T-helper 1 cell (primary cell): ENCODE results near the gene ABCB8.

Experiments used
- DNase-seq, 5 donors: peaks; one replicate each; pipeline ENCODE4 v3.0.0-alpha.2; 2012 to 2020

ABCB8 gene

GRCh38 chr7:151076863-151077704 lies 48.8 kb downstream of the ABCB8 start:
- DNase-seq = no peak

GRCh38 chr7:151077705-151078232 lies 49.5 kb downstream of the ABCB8 start:
- no peak for DNase-seq

- DNase-seq = no peak
Measured at GRCh38 chr7:151078233-151079040, 50.2 kb downstream of the ABCB8 start.

DNA sequence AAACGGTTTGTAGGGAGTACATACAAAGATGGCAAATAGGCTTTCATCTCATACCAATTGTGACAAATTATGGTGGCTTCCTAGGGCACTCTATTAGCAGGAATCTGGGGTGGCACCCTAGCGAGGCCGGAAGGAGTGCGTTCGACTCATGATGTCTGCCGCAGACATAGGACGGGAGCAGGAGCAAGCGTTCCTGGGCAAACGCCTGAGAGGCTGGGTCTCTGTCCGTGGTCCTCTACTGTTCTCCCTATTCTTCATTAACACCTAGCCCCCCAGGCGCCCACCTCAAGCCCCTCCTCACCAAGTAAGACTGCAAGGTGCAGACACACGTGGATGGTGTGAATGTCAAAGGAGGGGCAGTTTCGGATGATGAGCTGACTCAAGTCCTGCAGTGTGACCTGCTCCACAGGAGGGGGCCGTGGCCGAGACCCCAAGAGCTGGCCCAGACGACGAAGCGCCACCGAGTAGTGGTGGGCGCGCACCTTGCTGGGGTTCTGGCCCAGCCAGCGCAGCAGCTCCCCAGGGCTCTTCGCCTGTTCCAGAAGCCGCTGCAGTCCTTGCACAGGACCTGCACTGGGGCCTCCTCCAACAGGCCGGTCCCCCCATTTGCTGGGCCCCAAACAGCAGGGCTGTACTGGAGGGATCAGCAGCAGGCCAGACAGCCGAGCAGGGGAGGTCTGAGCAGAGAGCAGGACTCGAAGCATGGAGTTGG lies 51.1 kb downstream of the ABCB8 start:
- DNase-seq = no peak

DNA sequence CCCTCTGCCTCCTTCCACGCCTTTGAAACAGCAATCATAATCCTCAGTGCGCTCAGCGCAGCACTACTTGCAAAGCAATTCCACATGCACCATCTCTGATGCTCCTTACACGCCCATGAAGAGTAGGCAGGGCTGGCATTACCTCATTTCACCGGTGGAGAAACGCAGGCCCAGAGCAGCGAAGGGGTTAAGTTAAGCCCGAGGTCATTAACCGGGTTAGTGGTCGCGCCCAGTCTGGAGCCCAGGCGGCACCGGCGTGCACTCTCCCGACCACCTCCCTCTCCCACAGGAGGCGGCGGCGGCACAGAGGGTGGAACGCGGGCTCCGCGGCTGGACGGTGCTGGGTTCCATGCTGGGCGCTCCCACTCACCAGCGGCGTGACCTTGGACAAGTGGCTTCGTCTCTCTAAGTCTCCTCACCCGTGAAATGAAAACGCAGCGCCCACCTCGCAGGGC lies 51.8 kb downstream of the ABCB8 start:
- no peak for DNase-seq

DNA sequence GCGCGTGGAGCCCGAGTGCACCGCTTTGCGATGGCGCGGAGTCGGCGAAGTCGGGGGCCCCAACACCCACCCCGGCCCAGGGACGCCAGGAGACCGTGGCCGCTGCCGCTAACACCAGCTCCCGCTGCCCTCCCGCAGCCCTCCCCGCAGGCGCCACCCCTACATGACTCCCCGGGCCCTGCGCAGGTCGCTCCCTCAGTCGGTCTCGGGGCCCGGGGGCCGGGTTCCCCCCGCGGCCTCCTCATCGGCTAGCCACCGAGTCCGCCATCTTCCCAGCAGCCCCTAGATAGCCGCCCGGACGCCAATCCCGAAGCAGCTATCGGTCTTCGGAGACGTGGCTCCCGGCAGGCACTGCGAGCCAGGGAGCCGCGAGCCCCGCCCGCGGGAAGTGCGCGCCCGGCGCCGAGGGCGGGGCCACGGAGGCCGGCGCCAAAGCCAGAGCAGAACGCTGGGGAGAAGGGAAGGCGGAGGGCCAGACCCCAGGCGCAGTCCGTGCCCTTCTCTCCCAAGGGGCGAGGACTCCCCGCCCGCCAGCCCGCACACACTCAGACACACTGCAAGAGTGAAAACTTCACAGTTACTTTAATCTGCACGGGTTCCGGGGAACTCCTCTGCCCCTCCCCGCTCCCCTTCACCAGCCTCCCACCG lies 52.4 kb downstream of the ABCB8 start, which contains the start of gene FASTK:
Gene FASTK, minus strand, starts transcription at position 288 of the 648 bp plus-strand sequence. Its CDS starts 43 bp downstream, at position 245.
- peak; percentile 82 to 89 (median 86) for DNase-seq

- no peak for DNase-seq
Measured at GRCh38 chr7:151081170-151082101, 53.2 kb downstream of the ABCB8 start.

GRCh38 chr7:151082141-151083070 lies 54.2 kb downstream of the ABCB8 start:
- DNase-seq = no peak

GRCh38 chr7:151083071-151083823 lies 55.0 kb downstream of the ABCB8 start, which contains the start of gene TMUB1:
TSS of gene TMUB1 (minus strand) at chr7:151083493. CDS start at chr7:151082563, 930 bp downstream.
- peak; percentile 78 to 90 (median 82) for DNase-seq

DNA sequence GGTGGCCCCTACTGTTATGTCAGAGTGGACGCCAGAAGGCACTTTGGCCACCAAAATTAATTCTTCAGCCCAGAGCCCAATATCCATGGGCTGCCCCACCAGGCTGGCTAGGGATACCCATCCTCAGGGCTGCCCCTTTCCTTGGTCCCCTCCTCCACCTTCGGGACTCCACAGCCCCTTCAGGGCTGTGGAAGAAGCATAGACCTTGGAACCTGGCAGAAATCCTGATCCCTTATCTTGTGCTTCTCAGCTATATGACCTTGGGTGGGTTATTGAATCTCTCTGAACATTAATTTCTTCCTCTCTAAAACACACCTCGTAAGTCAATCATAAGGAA lies 55.5 kb downstream of the ABCB8 start:
- no peak for DNase-seq

GRCh38 chr7:151085329-151085690 lies 57.1 kb downstream of the ABCB8 start:
- DNase-seq = no peak

DNA sequence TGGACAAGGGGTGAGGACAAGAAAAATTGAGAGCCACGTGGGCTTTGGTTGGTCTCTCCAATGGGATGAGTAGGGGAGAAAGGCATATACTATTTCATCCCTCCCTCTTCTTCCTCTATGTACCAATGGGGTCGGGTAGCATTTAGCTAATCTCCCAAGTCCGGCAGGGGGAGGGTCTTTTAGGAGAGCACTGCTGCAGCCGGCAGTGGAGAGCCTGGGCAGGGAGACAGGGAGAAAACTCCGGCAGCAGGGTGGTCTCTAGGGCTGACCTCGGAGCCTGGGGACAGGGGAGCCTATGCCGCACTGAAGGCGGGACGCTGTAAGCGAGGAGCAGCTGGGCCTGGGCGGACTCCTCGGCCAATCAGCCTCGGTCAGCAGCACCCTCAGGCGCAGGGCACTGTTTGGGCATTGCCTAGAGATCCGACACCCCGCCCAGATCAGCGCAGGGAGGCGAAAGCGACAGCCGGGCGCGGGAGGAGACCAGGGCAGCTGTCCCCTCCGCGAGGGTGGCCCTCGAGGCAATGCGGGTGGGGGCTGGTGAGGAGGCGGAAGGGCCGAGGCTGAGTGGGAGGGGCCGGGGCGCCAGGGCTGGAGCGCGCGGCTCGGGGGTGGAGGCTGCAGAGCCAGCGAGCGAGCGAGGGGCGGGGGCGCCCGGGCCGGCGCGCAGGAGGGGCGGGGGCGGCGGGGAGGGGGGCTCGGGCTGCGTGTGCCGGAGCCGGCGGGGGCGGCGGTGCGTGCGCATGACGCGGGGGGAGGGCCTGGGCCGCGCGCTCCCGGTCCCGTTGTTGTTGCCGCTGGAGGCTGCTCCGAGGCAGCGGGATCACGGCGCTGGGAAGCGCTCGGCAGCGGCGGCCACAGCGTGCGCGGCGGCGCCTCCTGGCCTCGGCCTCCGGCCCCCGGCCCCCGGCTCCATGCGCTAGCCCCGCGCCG lies 57.7 kb downstream of the ABCB8 start, which contains the start of gene AGAP3:
Gene AGAP3, plus strand, starts transcription at position 785 of the 930 bp plus-strand sequence. CDS start 267 bp downstream, outside the sequence.
- peak; percentile 35 to 72 (median 44) for DNase-seq

DNA sequence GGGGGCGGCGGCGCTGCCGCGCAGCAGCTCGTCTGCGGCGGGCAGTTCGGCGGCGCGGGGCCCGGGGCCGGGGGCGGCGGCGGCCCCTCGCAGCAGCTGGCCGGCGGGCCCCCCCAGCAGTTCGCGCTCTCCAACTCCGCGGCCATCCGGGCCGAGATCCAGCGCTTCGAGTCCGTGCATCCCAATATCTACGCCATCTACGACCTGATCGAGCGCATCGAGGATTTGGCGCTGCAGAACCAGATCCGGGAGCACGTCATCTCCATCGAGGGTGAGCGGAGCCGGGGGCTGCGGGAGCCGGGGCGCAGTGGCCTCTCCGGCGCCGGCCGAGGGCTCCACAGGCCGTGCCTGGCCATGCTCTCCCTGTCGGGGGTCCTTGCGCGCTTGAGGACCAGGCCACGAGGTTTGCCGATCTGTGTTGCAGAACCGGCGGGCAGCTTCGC lies 58.6 kb downstream of the ABCB8 start:
- peak in 1 of 5 donors; percentile 28 for DNase-seq

- peak in 2 of 5 donors; percentile 36 to 38 for DNase-seq
Measured at GRCh38 chr7:151087245-151088018, 59.2 kb downstream of the ABCB8 start.

DNA sequence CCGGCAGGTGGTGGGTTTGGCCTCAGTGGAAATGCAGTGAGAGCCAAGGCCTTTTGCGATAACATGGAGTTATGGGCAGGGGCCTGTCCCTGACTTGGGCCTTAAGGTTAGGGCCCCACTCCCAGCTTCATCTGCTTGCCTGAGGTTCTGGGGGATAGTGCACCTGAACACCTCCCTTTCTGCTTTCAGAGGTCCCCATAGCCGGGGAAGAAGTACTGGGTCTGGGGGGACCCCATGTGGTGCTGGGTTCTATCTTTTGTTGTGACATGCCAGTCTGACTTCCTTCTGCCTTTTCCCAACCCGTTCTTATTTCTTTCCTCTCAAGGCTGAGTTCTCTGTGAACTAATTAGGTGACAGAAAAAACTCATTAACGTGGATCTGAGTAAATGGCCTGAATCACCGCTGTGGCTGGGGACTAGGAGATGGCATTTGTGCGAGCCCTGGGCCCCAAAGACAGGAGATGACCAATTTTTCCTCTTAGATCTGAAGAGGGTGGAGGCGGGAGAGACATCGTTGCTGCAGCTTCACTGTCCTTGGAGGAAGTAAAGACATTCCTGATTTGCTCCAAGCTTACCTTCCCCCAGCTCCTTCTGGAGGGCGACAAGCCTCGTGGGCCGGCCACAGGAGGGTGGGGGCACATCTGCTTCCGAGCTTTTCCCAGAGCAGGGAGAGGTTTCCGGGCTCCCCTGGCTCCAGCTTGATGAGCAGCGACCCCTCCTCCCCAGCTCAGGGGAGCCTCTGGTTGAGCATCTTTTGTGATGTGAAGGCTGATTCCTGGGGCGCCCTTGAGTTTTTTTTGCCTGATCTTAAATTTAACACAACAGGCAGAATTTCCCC lies 60.0 kb downstream of the ABCB8 start:
- DNase-seq = no peak
